Osteocyte (in vitro differentiated cells): ENCODE measurements around the gene SYT2. TPM values are rescaled to one million over a fixed set of nuclear protein-coding genes. Genes with fewer than 3 reads are reported as not detected.

ENCODE experiments used
- DNase-seq: peaks from one replicate; pipeline ENCODE4 v3.0.0; 2021; ENCODE audit warnings: mixed read lengths; ENCODE audit not compliant: unreplicated experiment; ENCODE audit errors: extremely low spot score
- H3K27ac Mint-ChIP-seq: one replicate; pipeline ENCODE4 v1.8.0; 2021; ENCODE audit warnings: mild to moderate bottlenecking, mixed read lengths; ENCODE audit not compliant: unreplicated experiment
- H3K27me3 Mint-ChIP-seq: one replicate; pipeline ENCODE4 v1.8.0; 2021; ENCODE audit warnings: mixed read lengths; ENCODE audit not compliant: unreplicated experiment
- H3K36me3 Mint-ChIP-seq: one replicate; pipeline ENCODE4 v1.8.0; 2021; ENCODE audit warnings: mixed read lengths; ENCODE audit not compliant: unreplicated experiment
- H3K4me1 Mint-ChIP-seq: one replicate; pipeline ENCODE4 v1.8.0; 2021; ENCODE audit warnings: mixed read lengths; ENCODE audit not compliant: unreplicated experiment
- H3K4me3 Mint-ChIP-seq: one replicate; pipeline ENCODE4 v1.8.0; 2021; ENCODE audit warnings: mild to moderate bottlenecking, moderate library complexity, mixed read lengths; ENCODE audit not compliant: unreplicated experiment
- H3K9me3 Mint-ChIP-seq: one replicate; pipeline ENCODE4 v1.8.0; 2021; ENCODE audit warnings: mixed read lengths; ENCODE audit not compliant: unreplicated experiment
- total RNA-seq: library from RNA; stranded (reverse); gene quantifications from 2 replicates; pipeline ENCODE4 v1.2.1, GENCODE V29; 2021
- TF ChIP-seq, protein P1 (sequence below): fragments of 200-600 bp; sonication (generic); IDR thresholded peaks from 2 replicates; pipeline ENCODE4 v1.5.0; 2021; ENCODE audit warnings: antibody characterized with exemption, mild to moderate bottlenecking, moderate library complexity

SYT2 gene
- total RNA-seq, 1 donor from 2014 or later: not detected

- Mint-ChIP-seq H3K27ac (no peak overlapping the region), H3K4me3 (no peak overlapping the region), H3K9me3 (no peaks in the 10 kb centered on the region), H3K27me3 (peaks cover 63% of the 10 kb centered on the region), H3K4me1 (peaks cover 10% of the 10 kb centered on the region), H3K36me3 (no peaks in the 10 kb centered on the region)
- TF ChIP-seq, protein P1, sequence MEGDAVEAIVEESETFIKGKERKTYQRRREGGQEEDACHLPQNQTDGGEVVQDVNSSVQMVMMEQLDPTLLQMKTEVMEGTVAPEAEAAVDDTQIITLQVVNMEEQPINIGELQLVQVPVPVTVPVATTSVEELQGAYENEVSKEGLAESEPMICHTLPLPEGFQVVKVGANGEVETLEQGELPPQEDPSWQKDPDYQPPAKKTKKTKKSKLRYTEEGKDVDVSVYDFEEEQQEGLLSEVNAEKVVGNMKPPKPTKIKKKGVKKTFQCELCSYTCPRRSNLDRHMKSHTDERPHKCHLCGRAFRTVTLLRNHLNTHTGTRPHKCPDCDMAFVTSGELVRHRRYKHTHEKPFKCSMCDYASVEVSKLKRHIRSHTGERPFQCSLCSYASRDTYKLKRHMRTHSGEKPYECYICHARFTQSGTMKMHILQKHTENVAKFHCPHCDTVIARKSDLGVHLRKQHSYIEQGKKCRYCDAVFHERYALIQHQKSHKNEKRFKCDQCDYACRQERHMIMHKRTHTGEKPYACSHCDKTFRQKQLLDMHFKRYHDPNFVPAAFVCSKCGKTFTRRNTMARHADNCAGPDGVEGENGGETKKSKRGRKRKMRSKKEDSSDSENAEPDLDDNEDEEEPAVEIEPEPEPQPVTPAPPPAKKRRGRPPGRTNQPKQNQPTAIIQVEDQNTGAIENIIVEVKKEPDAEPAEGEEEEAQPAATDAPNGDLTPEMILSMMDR: no peak
- DNase-seq: no peak
Measured at GRCh38 chr1:202711949-202712635, 1.8 kb upstream of the SYT2 start.

GRCh38 chr1:202709276-202710041 lies 795 bp downstream of the SYT2 start:
- peaks cover 76% of the 10 kb centered on the region for H3K27me3 Mint-ChIP-seq
- peak overlapping the region; percentile 72 for H3K4me3 Mint-ChIP-seq
- peaks cover 10% of the 10 kb centered on the region for H3K4me1 Mint-ChIP-seq
- no peak overlapping the region for H3K27ac Mint-ChIP-seq
- no peaks in the 10 kb centered on the region for H3K9me3 Mint-ChIP-seq
- no peaks in the 10 kb centered on the region for H3K36me3 Mint-ChIP-seq
- TF ChIP-seq, protein P1: no peak
- DNase-seq: peak; percentile 81

- H3K27ac Mint-ChIP-seq: no peak overlapping the region
- H3K9me3 Mint-ChIP-seq: no peaks in the 10 kb centered on the region
- peak overlapping the region; percentile 62 for H3K4me3 Mint-ChIP-seq
- H3K4me1 Mint-ChIP-seq: peaks cover 10% of the 10 kb centered on the region
- H3K36me3 Mint-ChIP-seq: no peaks in the 10 kb centered on the region
- DNase-seq: peak; percentile 76
- H3K27me3 Mint-ChIP-seq: peaks cover 82% of the 10 kb centered on the region
- TF ChIP-seq, protein P1: no peak
Measured at GRCh38 chr1:202708456-202709275, 1.6 kb downstream of the SYT2 start.

DNA sequence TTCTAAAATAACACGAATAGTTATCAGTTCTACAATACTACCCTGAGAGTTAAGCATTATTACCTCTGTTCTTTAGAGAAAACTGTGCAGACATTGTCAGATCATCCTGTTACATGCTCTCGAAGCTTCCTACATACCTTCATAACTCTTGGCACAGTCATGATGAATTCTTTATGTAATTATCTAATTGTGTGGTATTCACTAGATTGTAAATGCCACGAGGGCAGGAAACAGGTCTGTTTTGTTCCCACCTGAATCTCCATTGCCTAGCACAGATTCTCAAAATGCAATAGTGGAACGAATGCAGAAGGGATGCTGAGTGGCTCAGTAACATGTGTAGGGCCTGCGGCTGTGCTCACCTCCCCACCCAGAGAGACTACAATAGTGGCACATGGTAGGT lies 3.4 kb downstream of the SYT2 start:
- Mint-ChIP-seq H3K27ac (no peak overlapping the region), H3K27me3 (peaks cover 88% of the 10 kb centered on the region)

More for the DNA sequence above, 3.4 kb downstream of the SYT2 start:
- peaks cover 10% of the 10 kb centered on the region for H3K4me1 Mint-ChIP-seq
- no peaks in the 10 kb centered on the region for H3K36me3 Mint-ChIP-seq
- H3K9me3 Mint-ChIP-seq: no peaks in the 10 kb centered on the region
- TF ChIP-seq, protein P1: no peak
- H3K4me3 Mint-ChIP-seq: no peak overlapping the region
- no peak for DNase-seq
